ENCODE measurements around the gene GRHL1.

- TF ChIP-seq CTCF (optimal IDR thresholded peaks at IDR 0.05 in 1 of 3, IDR thresholded peaks at IDR 0.05 in 1 of 3, conservative IDR thresholded peaks at IDR 0.05 in 1 of 3; ENCODE audit: extremely low read depth in 1 of 3, insufficient read depth in 2 of 3, low read length in 3 of 3) (no peak), EZH2 (IDR thresholded peaks at IDR 0.05; ENCODE audit: low read length) (no peak)
Measured at GRCh38 chr2:10016802-10017258, 65.3 kb downstream of the GRHL1 start.
